Prostate gland (tissue), 1 donor: ENCODE results near the gene PHYH.

Experiments used
- POLR2A ChIP-seq: fragments of 450-650 bp; IDR thresholded peaks from one replicate; pipeline ENCODE4 v1.6.1; 2016; ENCODE audit warnings: antibody characterized with exemption, mild to moderate bottlenecking
- POLR2AphosphoS5 ChIP-seq: sonication (generic); formaldehyde crosslinking; IDR thresholded peaks from one replicate; pipeline ENCODE4 v1.6.1; 2017; ENCODE audit warnings: antibody characterized with exemption

DNA sequence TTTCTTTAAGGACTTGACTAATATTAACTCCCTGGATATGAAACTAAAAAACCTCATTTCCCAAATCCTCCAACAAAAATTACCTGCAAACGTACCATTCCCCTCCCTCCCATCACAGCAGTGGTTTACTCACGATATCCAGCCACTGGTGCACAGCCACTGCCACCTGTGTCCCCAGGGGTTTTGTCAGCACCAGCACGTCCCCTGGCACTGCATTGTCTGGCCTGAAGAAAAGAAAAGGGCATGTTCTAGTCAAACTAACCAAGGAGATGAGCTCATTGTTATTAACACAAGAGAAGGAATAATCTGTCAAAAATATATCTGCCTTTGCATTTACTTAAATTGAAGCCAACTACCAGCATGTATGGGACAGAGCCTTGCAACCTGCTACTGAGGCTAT, 29.7 kb upstream of the PHYH start:
- TF ChIP-seq POLR2AphosphoS5: no peak
- TF ChIP-seq POLR2A: no peak
